Fibroblast of villous mesenchyme (primary cell): Measurements from ENCODE around the gene CIITA. TPM values are rescaled to one million over a fixed set of nuclear protein-coding genes. Genes with fewer than 3 reads are reported as not detected.
A peak's percentile ranks its signal among the peaks of the same experiment; 100 is the strongest.
"Not testable (repeated sequence)": the region's sequence is repeated elsewhere in the genome, so short reads cannot be mapped to it uniquely, and the experiment has no call there.

Source experiments
- DNase-seq: peaks from one replicate; pipeline ENCODE4 v3.0.0-alpha.2; 2010; ENCODE audit warnings: low read depth
- H3K4me3 ChIP-seq: 2 replicates; pipeline ENCODE4 v1.5.1; 2011; ENCODE audit warnings: low read depth, mild to moderate bottlenecking, low read length
- total RNA-seq: library from RNA; depleted of rRNA; stranded (reverse); fragments of >200 nt; gene quantifications from 2 replicates; pipeline ENCODE4 v1.2.3, GENCODE V29; 2012
- TF ChIP-seq, protein P1 (sequence below): IDR thresholded peaks from 2 replicates; pipeline ENCODE4 v1.5.1; 2012; ENCODE audit warnings: low read depth, mild to moderate bottlenecking, low read length; ENCODE audit not compliant: insufficient read depth

The CIITA gene
- total RNA-seq, 1 donor: under 0.01 TPM

GRCh38 chr16:10961231-10961630 lies 84.2 kb downstream of the CIITA start:
- DNase-seq: peak; percentile 87
- H3K4me3 ChIP-seq: no peak overlapping the region
- TF ChIP-seq, protein P1, sequence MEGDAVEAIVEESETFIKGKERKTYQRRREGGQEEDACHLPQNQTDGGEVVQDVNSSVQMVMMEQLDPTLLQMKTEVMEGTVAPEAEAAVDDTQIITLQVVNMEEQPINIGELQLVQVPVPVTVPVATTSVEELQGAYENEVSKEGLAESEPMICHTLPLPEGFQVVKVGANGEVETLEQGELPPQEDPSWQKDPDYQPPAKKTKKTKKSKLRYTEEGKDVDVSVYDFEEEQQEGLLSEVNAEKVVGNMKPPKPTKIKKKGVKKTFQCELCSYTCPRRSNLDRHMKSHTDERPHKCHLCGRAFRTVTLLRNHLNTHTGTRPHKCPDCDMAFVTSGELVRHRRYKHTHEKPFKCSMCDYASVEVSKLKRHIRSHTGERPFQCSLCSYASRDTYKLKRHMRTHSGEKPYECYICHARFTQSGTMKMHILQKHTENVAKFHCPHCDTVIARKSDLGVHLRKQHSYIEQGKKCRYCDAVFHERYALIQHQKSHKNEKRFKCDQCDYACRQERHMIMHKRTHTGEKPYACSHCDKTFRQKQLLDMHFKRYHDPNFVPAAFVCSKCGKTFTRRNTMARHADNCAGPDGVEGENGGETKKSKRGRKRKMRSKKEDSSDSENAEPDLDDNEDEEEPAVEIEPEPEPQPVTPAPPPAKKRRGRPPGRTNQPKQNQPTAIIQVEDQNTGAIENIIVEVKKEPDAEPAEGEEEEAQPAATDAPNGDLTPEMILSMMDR: no peak

DNA sequence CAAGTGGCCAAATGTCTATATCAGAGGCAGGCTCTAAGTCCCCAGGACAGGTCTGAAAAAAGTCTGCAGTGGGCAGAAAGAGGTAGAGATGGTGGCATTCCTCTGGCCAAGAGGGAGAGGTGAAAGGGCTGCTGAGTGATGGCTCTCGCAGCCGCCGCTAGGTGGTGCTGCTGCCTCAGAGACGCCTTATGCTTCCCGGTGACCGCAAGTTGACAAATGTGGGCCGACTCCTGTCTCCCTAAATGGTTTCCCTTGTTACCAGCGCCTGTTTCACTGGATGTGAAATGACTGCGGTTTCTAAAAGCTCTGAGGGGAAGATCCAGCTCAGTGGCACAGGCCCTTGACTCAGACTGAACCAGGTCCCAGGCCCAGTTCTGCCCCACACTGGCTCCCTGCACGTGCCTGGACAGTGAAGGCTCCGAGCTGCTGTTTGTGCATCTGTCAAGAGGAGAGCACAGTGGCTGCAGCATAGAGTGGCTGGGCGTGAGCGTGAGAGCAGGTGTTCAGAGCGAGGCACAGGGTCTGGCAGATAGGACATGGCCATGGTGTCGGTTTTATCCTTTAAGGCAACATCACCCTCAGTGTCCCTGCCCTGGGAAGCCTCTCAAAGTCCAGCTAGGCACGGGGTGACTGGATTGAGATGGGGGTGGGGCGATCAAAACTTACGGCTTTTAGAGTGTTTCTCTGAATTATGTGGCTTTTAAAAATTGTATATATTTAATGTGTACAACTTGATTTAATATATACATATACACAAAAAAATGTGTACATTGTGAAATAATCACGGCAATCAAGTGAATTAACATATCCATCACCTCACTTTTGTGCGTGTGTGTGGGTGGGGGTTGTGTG lies 87.3 kb downstream of the CIITA start:
- DNase-seq: peak; percentile 85
- H3K4me3 ChIP-seq: no peak overlapping the region
- TF ChIP-seq, protein P1: peak; percentile 97

DNA sequence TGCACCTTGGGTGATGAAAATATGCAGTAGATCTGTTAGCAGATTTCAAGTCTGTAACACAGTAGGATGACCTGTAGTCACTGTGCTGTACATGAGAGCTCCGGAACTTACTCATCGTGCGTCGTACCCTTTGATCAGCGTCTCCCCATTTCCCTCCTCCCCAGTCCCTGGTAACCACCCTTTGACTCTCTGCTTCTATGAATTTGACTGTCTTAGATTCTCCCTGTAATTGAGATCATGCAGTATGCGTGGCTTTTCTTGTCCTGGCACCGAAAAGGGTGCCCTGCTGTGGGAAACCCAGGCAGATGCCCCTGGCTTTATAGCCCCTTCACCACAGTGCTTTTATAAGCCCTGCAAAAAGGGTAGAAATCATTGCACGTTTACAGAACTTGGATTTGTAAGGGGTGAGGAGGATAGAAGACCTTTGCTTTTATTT lies 87.9 kb downstream of the CIITA start:
- TF ChIP-seq, protein P1: no peak
- no peak for DNase-seq
- H3K4me3 ChIP-seq: no peak overlapping the region

DNA sequence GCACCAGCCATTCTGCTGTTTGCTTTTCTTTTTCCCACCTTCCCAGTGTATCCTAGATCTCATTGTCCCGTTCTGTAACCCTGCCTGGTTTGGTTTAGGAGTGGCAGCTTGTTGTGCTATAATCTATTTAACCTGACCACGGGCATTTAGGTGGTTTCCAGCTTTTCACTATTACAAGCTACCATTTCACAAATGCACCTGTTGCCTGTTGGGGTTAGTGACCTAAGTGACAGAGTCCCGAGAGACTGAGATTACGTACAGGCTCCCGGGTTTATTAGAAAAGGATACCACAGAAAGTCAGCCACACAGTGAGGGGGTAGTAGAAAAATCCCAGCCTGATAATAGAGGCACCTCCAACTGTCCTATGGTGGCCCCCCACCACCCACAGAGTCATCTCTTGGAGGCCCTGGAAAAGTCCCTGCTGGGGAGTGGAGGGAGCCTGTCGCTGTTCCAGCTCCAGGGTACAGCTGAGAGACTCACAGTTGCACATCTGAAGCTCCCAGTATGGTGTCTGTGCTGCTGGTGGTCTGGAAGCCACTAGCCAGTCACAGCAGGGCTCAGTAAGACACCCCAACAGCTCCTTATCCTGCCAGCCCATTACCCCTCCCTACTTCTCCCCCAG lies 88.5 kb downstream of the CIITA start:
- no peak for DNase-seq
- H3K4me3 ChIP-seq: no peak overlapping the region
- TF ChIP-seq, protein P1: no peak

- TF ChIP-seq, protein P1: no peak
- no peak for DNase-seq
Observed at GRCh38 chr16:10966129-10966528, 89.1 kb downstream of the CIITA start.

GRCh38 chr16:10966559-10966958 lies 89.6 kb downstream of the CIITA start:
- not testable (repeated sequence) for DNase-seq, H3K4me3 ChIP-seq

More at GRCh38 chr16:10966129-10966528, 89.1 kb downstream of the CIITA start:
- H3K4me3 ChIP-seq: no peak overlapping the region

- no peak for DNase-seq
- TF ChIP-seq, protein P1: no peak
- H3K4me3 ChIP-seq: no peak overlapping the region
Observed at GRCh38 chr16:10967986-10968385, 91.0 kb downstream of the CIITA start.
